Tibial nerve (tissue), 4 donors: ENCODE measurements around the gene PHYKPL.

Source experiments
- CTCF ChIP-seq, 5 experiments: fragments of 200-600 bp in 3 of 5; fragments of 450-650 bp in 2 of 5; sonication (generic) in 3 of 5; IDR thresholded peaks; one replicate each; pipeline ENCODE4 v1.5.1; 2016 to 2019; ENCODE audit warnings: antibody characterized with exemption in 5 of 5, mild to moderate bottlenecking in 3 of 5, moderate library complexity in 2 of 5
- EP300 ChIP-seq, 2 donors: sonication (generic); formaldehyde crosslinking; IDR thresholded peaks; one replicate each; pipeline ENCODE4 v1.6.1; 2017; ENCODE audit warnings: antibody characterized with exemption in 2 of 2, mild to moderate bottlenecking in 1 of 2

- no peak for TF ChIP-seq EP300 (IDR thresholded peaks at IDR 0.05)
- no peak for TF ChIP-seq CTCF (IDR thresholded peaks at IDR 0.05)
These were observed 45.6 kb downstream of the PHYKPL start, which contains the start of gene GMCL2 for GRCh38 chr5:178187014-178187413.
